Endothelial cell of umbilical vein (primary cell): Measurements from ENCODE around the gene SPG11. TPM values are rescaled to one million over a fixed set of nuclear protein-coding genes. Genes with fewer than 3 reads are reported as not detected.

Experiments used
- BruUV-seq: library from RNA; stranded (reverse); fragments of 400-500 nt; replicated peaks from 2 replicates; lab custom pipeline; 2021; lab: Mats Ljungman, UMichigan
- CTCF ChIA-PET: fragments of 300-600, 350-600 bp; sonication (Branson Sonifier 250); formaldehyde crosslinking; loops from one replicate; lab custom pipeline; 2021; ENCODE audit warnings: antibody characterized with exemption, inconsistent platforms; lab: Charles Lee
- POLR2A ChIA-PET: fragments of 300-600, 350-600 bp; sonication (Branson Sonifier 250); formaldehyde crosslinking; loops from one replicate; lab custom pipeline; 2021; ENCODE audit warnings: antibody characterized with exemption, inconsistent platforms; lab: Charles Lee
- DNase-seq: peaks from one replicate; pipeline ENCODE4 v3.0.0-alpha.2; 2011; ENCODE audit warnings: low read depth, low spot score
- FAIRE-seq: peaks from 2 replicates; lab custom pipeline; 2011; peaks lifted over from hg19 to GRCh38; lab: Jason Lieb, UNC
- H2AFZ ChIP-seq: 2 replicates; pipeline ENCODE4 v1.6.0; 2012; ENCODE audit warnings: low read depth, low read length, control low read depth, inconsistent platforms
- H3K27ac ChIP-seq: 2 replicates; pipeline ENCODE4 v1.5.1; 2011; ENCODE audit warnings: low read depth, mild to moderate bottlenecking, control low read depth, low read length, moderate library complexity; ENCODE audit not compliant: insufficient read depth
- H3K27me3 ChIP-seq, 2 experiments: 2 replicates each; pipeline versions ENCODE4 v1.6.0 to v1.6.1; 2011; ENCODE audit warnings: low read length in 2 of 2, mixed read lengths in 1 of 2; ENCODE audit not compliant: control insufficient read depth in 2 of 2, insufficient read depth in 2 of 2
- H3K36me3 ChIP-seq, 2 experiments: 2 replicates in 1 of 2; 3 replicates in 1 of 2; pipeline ENCODE4 v1.5.1; 2011; ENCODE audit warnings: low read length in 2 of 2, mild to moderate bottlenecking in 1 of 2, moderate library complexity in 1 of 2; ENCODE audit not compliant: control insufficient read depth in 2 of 2, insufficient read depth in 2 of 2; ENCODE audit errors: extremely low read depth in 1 of 2
- H3K4me1 ChIP-seq: 3 replicates; pipeline ENCODE4 v1.5.1; 2011; ENCODE audit warnings: mild to moderate bottlenecking, low read length; ENCODE audit not compliant: control insufficient read depth, insufficient read depth; ENCODE audit errors: extremely low read depth
- H3K4me2 ChIP-seq: 2 replicates; pipeline ENCODE4 v1.6.1; 2011; ENCODE audit warnings: low read length, control low read depth, mixed read lengths; ENCODE audit not compliant: insufficient read depth
- H3K4me3 ChIP-seq, 3 experiments: fragments of 200-600 bp in 1 of 3; sonication (generic), shearing (Covaris generic) in 1 of 3; replicated peaks in 1 of 3; 2 replicates each; pipeline ENCODE4 v1.5.1; 2011 to 2016; ENCODE audit warnings: control low read depth in 3 of 3, low read length in 3 of 3, mild to moderate bottlenecking in 2 of 3, inconsistent platforms in 1 of 3, low read depth in 1 of 3, moderate library complexity in 1 of 3; ENCODE audit not compliant: insufficient read depth in 1 of 3
- H3K79me2 ChIP-seq: 2 replicates; pipeline ENCODE4 v1.6.0; 2012; ENCODE audit warnings: low read length, inconsistent platforms; ENCODE audit not compliant: control insufficient read depth, insufficient read depth
- H3K9ac ChIP-seq: replicated peaks from 2 replicates; pipeline ENCODE3; 2011; ENCODE audit warnings: low read length, control low read depth; ENCODE audit not compliant: insufficient read depth; ENCODE audit errors: extremely low read depth
- H3K9me1 ChIP-seq: replicated peaks from 3 replicates; pipeline ENCODE4 v1.6.0; 2011; ENCODE audit warnings: mild to moderate bottlenecking, low read length; ENCODE audit not compliant: control insufficient read depth, insufficient read depth; ENCODE audit errors: extremely low read depth
- H3K9me3 ChIP-seq: replicated peaks from 2 replicates; pipeline ENCODE4 v1.5.1; 2012; ENCODE audit warnings: low read length, inconsistent platforms; ENCODE audit not compliant: control insufficient read depth, insufficient read depth
- H4K20me1 ChIP-seq: replicated peaks from 2 replicates; pipeline ENCODE3; 2011; ENCODE audit warnings: mild to moderate bottlenecking, low read length; ENCODE audit not compliant: control insufficient read depth, insufficient read depth; ENCODE audit errors: extremely low read depth
- CTCF ChIP-seq, 2 donors: IDR thresholded peaks; 1 replicate in 1 of 2; 2 replicates in 1 of 2; pipeline ENCODE4 v1.5.1; 2011; ENCODE audit warnings: low read length in 2 of 2, mild to moderate bottlenecking in 2 of 2, moderate library complexity in 2 of 2, control low read depth in 1 of 2, inconsistent platforms in 1 of 2, low read depth in 1 of 2; ENCODE audit not compliant: insufficient read depth in 1 of 2; ENCODE audit errors: extremely low read depth in 1 of 2
- GATA2 ChIP-seq: IDR thresholded peaks from 2 replicates; pipeline ENCODE4 v1.7.0; 2011; ENCODE audit warnings: low read depth, mild to moderate bottlenecking, moderate library complexity, mixed read lengths, low read length; ENCODE audit not compliant: insufficient read length, insufficient read depth
- MAX ChIP-seq: IDR thresholded peaks from 2 replicates; pipeline ENCODE4 v1.6.1; 2011; ENCODE audit not compliant: insufficient read depth, insufficient read length
- dilution Hi-C: fragments of 300-500 bp; cut with MboI; formaldehyde crosslinking; loops from one replicate; pipeline ENCODE4 v1.15.0; 2019; ENCODE audit warnings: low sequenced_read_pairs; ENCODE audit not compliant: extremely low pct_ligation_motif_present
- intact Hi-C: fragments of 100-400 bp; cut with micrococcal nuclease; formaldehyde crosslinking; loops from one replicate; pipeline ENCODE4 v1.10.0; 2022
- polyA plus RNA-seq, 4 experiments: library from polyadenylated mRNA; depleted of rRNA in 3 of 4; stranded (reverse) in 3 of 4; unstranded in 1 of 4; fragments of >200 nt; gene quantifications; 2 replicates each; pipeline versions ENCODE4 v1.2.1 to v1.2.3, GENCODE V29; 2011 to 2012; ENCODE audit warnings: missing spikeins in 1 of 4
- total RNA-seq: library from RNA; stranded (reverse); gene quantifications from 2 replicates; pipeline ENCODE4 v1.2.3, GENCODE V29; 2021

Gene SPG11
- total and polyA plus RNA-seq, 2 donors (not counting 3 experiments of a cell fraction or from before 2014, with no cell fraction given) = 30.7 to 53.5 TPM

GRCh38 chr15:44584162-44584749, 79.2 kb downstream of the SPG11 start:
- intact Hi-C loops = loop anchor here (2.0 kb wide), 1 partner anchor 79 kb away; the partner anchor contains the start of gene SPG11

More at GRCh38 chr15:44584162-44584749, 79.2 kb downstream of the SPG11 start:
- Histone ChIP-seq H3K79me2 (no peaks in the 10 kb centered on the region), H3K4me3 (no peak overlapping the region), H3K9ac (no peak overlapping the region), H3K27me3 (no peaks in the 10 kb centered on the region), H3K9me1 (no peaks in the 10 kb centered on the region), H4K20me1 (no peaks in the 10 kb centered on the region), H3K4me1 (no peaks in the 10 kb centered on the region), H3K36me3 (peaks cover 0 to 16% of the 10 kb centered on the region in 2 experiments), H2AFZ (no peak overlapping the region), H3K9me3 (no peaks in the 10 kb centered on the region), H3K4me2 (no peak overlapping the region), H3K27ac (no peak overlapping the region)
- dilution Hi-C loops = loop anchor here (25.0 kb wide), 1 partner anchor 153 kb away; the partner anchor contains the start of gene TRIM69
- FAIRE-seq (peak; percentile 66), DNase-seq (peak; percentile 49)
- ChIA-PET POLR2A (no interaction called here), CTCF (interaction anchor here (0.6 to 4.3 kb wide), 15 partner anchors 9 to 453 kb away, joined by 3 to 65 read pairs (median 3); partner anchors contain the start of gene TRIM69)
- peak; percentile 52 to 72 for TF ChIP-seq CTCF (IDR thresholded peaks at IDR 0.05; ENCODE audit: extremely low read depth in 1 of 2, insufficient read depth in 1 of 2, low read depth in 1 of 2, low read length in 2 of 2)
- TF ChIP-seq MAX = no peak
- no peak for TF ChIP-seq GATA2
- BruUV-seq = TSS peak; percentile 20
